Mesenchymal stem cell (in vitro differentiated cells and primary cell): ENCODE measurements around the gene TFDP1.

Experiments used
- DNase-seq: peaks from one replicate; pipeline ENCODE4 v3.0.0-alpha.2; 2013
- H2AFZ ChIP-seq: one replicate; pipeline ENCODE4 v1.6.1; 2013; ENCODE audit warnings: low read depth, mild to moderate bottlenecking, control low read depth, inconsistent platforms, low read length, moderate library complexity
- H2AK5ac ChIP-seq: 2 replicates; pipeline ENCODE4 v1.6.1; 2013; ENCODE audit warnings: low read length, moderate library complexity, mild to moderate bottlenecking, inconsistent platforms; ENCODE audit not compliant: severe bottlenecking
- H2BK120ac ChIP-seq: one replicate; pipeline ENCODE4 v1.6.1; 2013; ENCODE audit warnings: low read depth, mild to moderate bottlenecking, inconsistent platforms, low read length, moderate library complexity
- H2BK12ac ChIP-seq, 2 experiments: one replicate each; pipeline ENCODE4 v1.6.1; 2013; ENCODE audit warnings: inconsistent platforms in 2 of 2, low read length in 2 of 2, mild to moderate bottlenecking in 2 of 2, moderate library complexity in 2 of 2, control low read depth in 1 of 2
- H2BK15ac ChIP-seq: one replicate; pipeline ENCODE4 v1.6.1; 2013; ENCODE audit warnings: mild to moderate bottlenecking, low read depth, inconsistent platforms; ENCODE audit not compliant: poor library complexity, severe bottlenecking
- H2BK5ac ChIP-seq: 2 replicates; pipeline ENCODE4 v1.6.1; 2013; ENCODE audit warnings: low read depth, mild to moderate bottlenecking, low read length, control low read depth, inconsistent platforms; ENCODE audit not compliant: poor library complexity, severe bottlenecking
- H3K14ac ChIP-seq, 2 experiments: one replicate each; pipeline ENCODE4 v1.6.1; 2013; ENCODE audit warnings: inconsistent platforms in 2 of 2, low read length in 2 of 2, control low read depth in 1 of 2, mild to moderate bottlenecking in 1 of 2, moderate library complexity in 1 of 2
- H3K18ac ChIP-seq, 2 experiments: one replicate each; pipeline ENCODE4 v1.6.1; 2013; ENCODE audit warnings: inconsistent platforms in 2 of 2, low read length in 2 of 2, control low read depth in 1 of 2, low read depth in 1 of 2, mild to moderate bottlenecking in 1 of 2
- H3K23ac ChIP-seq, 2 experiments: one replicate each; pipeline ENCODE4 v1.6.1; 2013; ENCODE audit warnings: inconsistent platforms in 2 of 2, low read length in 2 of 2, mild to moderate bottlenecking in 2 of 2, moderate library complexity in 2 of 2, control low read depth in 1 of 2
- H3K27ac ChIP-seq: 2 replicates; pipeline ENCODE4 v1.5.1; 2013; ENCODE audit warnings: mild to moderate bottlenecking, moderate library complexity, low read length, control low read depth, inconsistent platforms; ENCODE audit not compliant: poor library complexity, severe bottlenecking
- H3K27me3 ChIP-seq, 2 experiments: 2 replicates each; pipeline versions ENCODE4 v1.6.1 to v1.7.0; 2013; ENCODE audit warnings: low read length in 2 of 2, mild to moderate bottlenecking in 2 of 2, moderate library complexity in 2 of 2, control low read depth in 1 of 2, inconsistent platforms in 1 of 2; ENCODE audit not compliant: control insufficient read depth in 1 of 2, insufficient read depth in 1 of 2
- H3K36me3 ChIP-seq, 2 experiments: 2 replicates each; pipeline versions ENCODE4 v1.6.1 to v1.7.0; 2013; ENCODE audit warnings: low read length in 2 of 2, control low read depth in 1 of 2, inconsistent platforms in 1 of 2, low read depth in 1 of 2, mild to moderate bottlenecking in 1 of 2; ENCODE audit not compliant: insufficient read depth in 2 of 2, control insufficient read depth in 1 of 2
- H3K4ac ChIP-seq, 2 experiments: one replicate each; pipeline ENCODE4 v1.6.1; 2013; ENCODE audit warnings: inconsistent platforms in 2 of 2, low read length in 2 of 2, mild to moderate bottlenecking in 2 of 2, moderate library complexity in 2 of 2, control low read depth in 1 of 2, low read depth in 1 of 2
- H3K4me1 ChIP-seq: 2 replicates; pipeline ENCODE4 v1.6.1; 2013; ENCODE audit warnings: low read depth, low read length, control low read depth; ENCODE audit not compliant: control insufficient read depth, insufficient read depth
- H3K4me2 ChIP-seq: 2 replicates; pipeline ENCODE4 v1.6.1; 2013; ENCODE audit warnings: low read length, mild to moderate bottlenecking, inconsistent platforms; ENCODE audit not compliant: poor library complexity, severe bottlenecking
- H3K4me3 ChIP-seq, 2 experiments: 2 replicates each; pipeline versions ENCODE4 v1.5.1 to v1.7.0; 2013; ENCODE audit warnings: low read length in 2 of 2, mild to moderate bottlenecking in 2 of 2, control low read depth in 1 of 2, low read depth in 1 of 2; ENCODE audit not compliant: insufficient read depth in 1 of 2
- H3K79me1 ChIP-seq: replicated peaks from 2 replicates; pipeline ENCODE4 v1.6.1; 2013; ENCODE audit warnings: mild to moderate bottlenecking, control low read depth, low read length, inconsistent platforms; ENCODE audit not compliant: poor library complexity, severe bottlenecking
- H3K9ac ChIP-seq: 2 replicates; pipeline ENCODE4 v1.7.0; 2013; ENCODE audit warnings: mild to moderate bottlenecking, low read length, moderate library complexity
- H3K9me3 ChIP-seq: 2 replicates; pipeline ENCODE4 v1.7.0; 2013; ENCODE audit warnings: mild to moderate bottlenecking, low read length; ENCODE audit not compliant: control insufficient read depth
- H4K8ac ChIP-seq: one replicate; pipeline ENCODE4 v1.6.1; 2013; ENCODE audit warnings: inconsistent platforms, mild to moderate bottlenecking, low read length, moderate library complexity
- H4K91ac ChIP-seq: one replicate; pipeline ENCODE4 v1.6.1; 2013; ENCODE audit warnings: mild to moderate bottlenecking, low read length, inconsistent platforms
- WGBS: methylation state at CpG from one replicate; pipeline ENCODE4 v1.1.7; 2013; ENCODE audit warnings: mixed read lengths; 5-methylcytosine and 5-hydroxymethylcytosine counted together

Gene TFDP1

DNA sequence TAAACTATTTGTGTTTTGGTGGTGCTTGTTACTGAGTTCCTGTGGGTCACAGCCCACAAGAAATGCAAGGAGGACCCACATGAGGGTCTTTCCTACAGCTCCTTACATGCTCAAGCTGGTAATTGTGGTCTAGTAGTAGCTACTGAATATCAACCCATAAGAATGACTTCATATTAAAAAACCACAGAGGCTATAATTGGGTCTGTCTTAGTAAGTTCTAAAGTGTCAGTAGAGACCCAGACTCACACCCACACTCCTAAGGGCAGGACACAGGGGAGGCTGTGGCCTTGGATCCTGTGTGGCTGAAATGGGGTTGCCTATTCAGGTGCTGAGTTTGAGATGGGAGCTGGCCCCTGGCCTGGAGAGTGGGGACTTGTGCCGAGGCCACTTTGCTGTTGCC lies 19.6 kb downstream of the TFDP1 start:
- Histone ChIP-seq H3K18ac (no peak overlapping the region), H3K14ac (no peak overlapping the region), H3K27me3 (no peaks in the 10 kb centered on the region), H3K9ac (no peak overlapping the region), H3K4me2 (no peak overlapping the region), H2AK5ac (no peak overlapping the region), H3K79me1 (peaks cover 46% of the 10 kb centered on the region), H2BK12ac (no peak overlapping the region), H3K4ac (no peak overlapping the region), H4K8ac (no peak overlapping the region), H2BK5ac (no peak overlapping the region), H3K4me1 (peaks cover 14% of the 10 kb centered on the region), H4K91ac (no peak overlapping the region), H2AFZ (no peak overlapping the region), H3K27ac (no peak overlapping the region), H3K23ac (no peak overlapping the region), H3K4me3 (no peak overlapping the region), H2BK120ac (no peak overlapping the region), H2BK15ac (no peak overlapping the region), H3K36me3 (peaks cover 44 to 73% of the 10 kb centered on the region in 2 experiments), H3K9me3 (no peaks in the 10 kb centered on the region)
- DNase-seq = no peak
- 100% methylated on average over 1 of the region's 1 CpG for WGBS

- H2AK5ac ChIP-seq = no peak overlapping the region
These were observed 20.9 kb downstream of the TFDP1 start for GRCh38 chr13:113605461-113605860.

GRCh38 chr13:113605866-113606438 lies 21.4 kb downstream of the TFDP1 start:
- Histone ChIP-seq H3K9ac (no peak overlapping the region), H4K91ac (no peak overlapping the region), H3K27me3 (no peaks in the 10 kb centered on the region), H3K4me1 (peaks cover 16% of the 10 kb centered on the region), H2BK15ac (no peak overlapping the region), H3K14ac (no peak overlapping the region), H2BK120ac (no peak overlapping the region), H3K23ac (no peak overlapping the region), H2AK5ac (no peak overlapping the region), H4K8ac (no peak overlapping the region), H2BK12ac (no peak overlapping the region), H3K4me3 (no peak overlapping the region), H3K36me3 (peaks cover 35 to 70% of the 10 kb centered on the region in 2 experiments), H3K4ac (no peak overlapping the region), H2AFZ (no peak overlapping the region), H3K18ac (no peak overlapping the region), H3K79me1 (peaks cover 35% of the 10 kb centered on the region), H2BK5ac (no peak overlapping the region), H3K4me2 (no peak overlapping the region), H3K9me3 (no peaks in the 10 kb centered on the region), H3K27ac (no peak overlapping the region)
- no peak for DNase-seq
- WGBS = 98% methylated on average over 34 of the region's 34 CpGs

More at GRCh38 chr13:113605461-113605860, 20.9 kb downstream of the TFDP1 start:
- Histone ChIP-seq H3K27ac (no peak overlapping the region), H2BK120ac (no peak overlapping the region), H4K8ac (no peak overlapping the region), H4K91ac (no peak overlapping the region), H3K23ac (no peak overlapping the region), H3K4me1 (peaks cover 16% of the 10 kb centered on the region), H3K9me3 (no peaks in the 10 kb centered on the region), H3K79me1 (peaks cover 39% of the 10 kb centered on the region), H3K9ac (no peak overlapping the region), H3K4ac (no peak overlapping the region), H2BK15ac (no peak overlapping the region), H3K4me3 (no peak overlapping the region), H3K14ac (no peak overlapping the region), H3K4me2 (no peak overlapping the region), H2BK5ac (no peak overlapping the region), H2AFZ (no peak overlapping the region), H3K18ac (no peak overlapping the region), H3K27me3 (no peaks in the 10 kb centered on the region), H2BK12ac (no peak overlapping the region), H3K36me3 (peaks cover 35 to 72% of the 10 kb centered on the region in 2 experiments)
- DNase-seq = no peak
- 96% methylated on average over 8 of the region's 8 CpGs for WGBS

- H3K36me3 ChIP-seq = peaks cover 43 to 69% of the 10 kb centered on the region in 2 experiments
- no peak for DNase-seq
- H3K4me2 ChIP-seq = no peak overlapping the region
- H3K23ac ChIP-seq = no peak overlapping the region
- H3K9ac ChIP-seq = no peak overlapping the region
- H3K4ac ChIP-seq = no peak overlapping the region
- no peak overlapping the region for H2BK15ac ChIP-seq
- H2AFZ ChIP-seq = no peak overlapping the region
- 97% methylated on average over 28 of the region's 28 CpGs for WGBS
- no peak overlapping the region for H3K14ac ChIP-seq
- no peak overlapping the region for H3K4me3 ChIP-seq
- H2BK120ac ChIP-seq = no peak overlapping the region
- no peak overlapping the region for H2BK5ac ChIP-seq
- no peak overlapping the region for H4K91ac ChIP-seq
- H3K27ac ChIP-seq = no peak overlapping the region
- peaks cover 38% of the 10 kb centered on the region for H3K79me1 ChIP-seq
- no peaks in the 10 kb centered on the region for H3K27me3 ChIP-seq
- H3K18ac ChIP-seq = no peak overlapping the region
- H2BK12ac ChIP-seq = no peak overlapping the region
- H2AK5ac ChIP-seq = no peak overlapping the region
- peaks cover 18% of the 10 kb centered on the region for H3K4me1 ChIP-seq
- H4K8ac ChIP-seq = no peak overlapping the region
- H3K9me3 ChIP-seq = no peaks in the 10 kb centered on the region
These were observed 22.7 kb downstream of the TFDP1 start for GRCh38 chr13:113607056-113607888.
